ENCODE data around the gene C11orf86.

- TF ChIP-seq TAF1 (IDR thresholded peaks at IDR 0.05; ENCODE audit: borderline replicate concordance, insufficient read depth, low read length) (no peak), POLR2AphosphoS5 (IDR thresholded peaks at IDR 0.05; ENCODE audit: low read depth, low read length) (no peak), REST (IDR thresholded peaks at IDR 0.05; ENCODE audit: insufficient read depth in 1 of 2, low read depth in 2 of 2, low read length in 2 of 2) (no peak)
These were observed 47.3 kb downstream of the C11orf86 start for GRCh38 chr11:67022341-67022933.
